Measurements from ENCODE around the gene KCNK18.

DNA sequence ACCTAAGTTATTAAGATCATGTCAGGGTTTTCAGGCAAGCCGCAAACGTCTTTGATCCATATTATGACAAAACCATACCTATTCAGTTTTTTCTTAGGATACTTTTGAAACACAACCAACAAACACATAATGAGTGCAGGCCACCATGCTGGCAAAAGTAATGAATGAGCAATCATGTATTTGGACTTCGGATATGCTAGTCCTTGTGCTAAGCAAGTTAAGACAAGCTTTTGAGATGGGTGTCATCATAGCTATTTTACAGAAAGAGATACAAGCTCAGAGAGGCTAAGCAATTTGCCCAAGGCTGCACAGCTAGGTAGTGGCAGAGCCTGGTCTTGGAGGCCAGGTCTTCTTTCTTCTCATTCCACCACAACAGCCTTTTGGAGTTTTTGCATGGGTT lies 12.5 kb upstream of the KCNK18 start:
- TF ChIP-seq CTCF (IDR thresholded peaks at IDR 0.05) (no peak), EP300 (IDR thresholded peaks at IDR 0.05) (no peak), POLR2A (IDR thresholded peaks at IDR 0.05) (no peak)
